GM18868 (cell line): ENCODE data around the gene PHF3.
A peak's percentile ranks its signal among the peaks of the same experiment; 100 is the strongest.

Experiments
- ATAC-seq: cut with Tn5 transposase; IDR thresholded peaks from one replicate; pipeline ENCODE4 v1.9.1; 2021; ENCODE audit warnings: mild to moderate bottlenecking, moderate library complexity; ENCODE audit not compliant: unreplicated experiment

The PHF3 gene

DNA sequence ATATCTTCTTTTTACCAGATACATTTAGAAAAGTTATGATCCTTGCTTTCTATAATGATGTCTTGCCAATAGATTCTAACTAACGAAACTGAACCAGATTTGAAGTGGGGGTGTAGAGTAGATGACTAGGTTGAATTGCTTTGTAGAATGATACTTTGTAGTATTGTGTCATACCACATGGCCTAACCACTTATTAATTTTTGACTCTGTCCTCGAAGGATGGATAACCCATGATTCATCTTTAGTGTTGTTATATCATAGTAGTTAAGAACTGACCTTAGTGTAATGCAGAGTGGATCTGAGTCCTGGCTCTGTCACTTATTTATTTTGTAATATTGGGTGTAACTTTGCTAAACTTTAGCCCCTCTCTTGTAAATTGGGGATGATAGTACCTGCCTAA is 4.5 kb downstream of the PHF3 start:
- ATAC-seq = no peak

DNA sequence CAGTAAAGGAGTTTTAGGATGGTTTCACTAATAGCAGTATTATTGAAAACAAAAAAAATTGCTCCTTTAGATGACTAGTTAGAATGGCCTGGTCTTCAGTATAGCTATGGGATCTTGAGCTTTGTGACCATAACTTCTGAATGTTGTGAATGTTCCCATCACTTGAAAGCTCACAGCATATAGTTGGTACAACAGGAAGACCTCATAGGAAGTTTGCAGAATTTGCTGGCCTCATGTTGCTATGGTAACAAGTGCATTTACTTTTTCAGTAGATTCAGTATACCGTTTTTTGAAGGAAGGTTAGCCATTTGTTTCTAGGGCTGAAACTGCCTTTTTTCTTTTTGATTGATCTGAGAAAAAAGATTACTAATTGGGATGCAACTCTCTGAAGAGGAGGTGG is 8.3 kb downstream of the PHF3 start:
- ATAC-seq = peak; percentile 54

DNA sequence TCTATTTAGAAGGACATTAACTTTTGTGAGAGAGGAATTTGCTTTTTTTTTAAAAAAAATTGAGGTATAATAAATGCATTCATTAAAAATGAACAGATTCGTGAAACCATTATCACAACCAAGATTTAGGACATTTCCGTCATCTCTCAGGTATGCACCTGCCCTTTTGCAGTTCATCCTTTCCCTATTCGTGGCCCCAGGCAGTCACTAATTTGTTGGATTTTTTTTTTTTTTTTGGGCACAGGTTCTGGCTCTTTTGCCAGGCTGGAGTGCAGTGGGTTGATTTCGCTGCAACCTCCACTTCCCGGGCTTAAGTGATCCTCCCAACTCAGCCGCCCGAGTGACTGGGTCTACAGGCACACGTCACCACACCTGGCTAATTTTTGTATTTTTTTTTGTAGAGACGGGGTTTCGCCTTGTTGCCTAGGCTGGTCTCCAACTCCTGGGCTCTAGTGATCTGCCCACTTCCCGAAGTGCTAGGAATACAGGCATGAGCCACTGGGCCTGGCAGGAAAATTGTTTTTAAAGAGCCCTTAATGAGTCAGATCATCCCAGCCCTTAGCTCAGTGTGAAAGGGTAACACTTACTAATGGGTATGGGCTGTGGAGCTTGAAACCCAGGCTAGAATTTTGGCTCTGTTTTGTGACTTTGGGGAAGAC is 9.2 kb downstream of the PHF3 start:
- ATAC-seq = no peak

DNA sequence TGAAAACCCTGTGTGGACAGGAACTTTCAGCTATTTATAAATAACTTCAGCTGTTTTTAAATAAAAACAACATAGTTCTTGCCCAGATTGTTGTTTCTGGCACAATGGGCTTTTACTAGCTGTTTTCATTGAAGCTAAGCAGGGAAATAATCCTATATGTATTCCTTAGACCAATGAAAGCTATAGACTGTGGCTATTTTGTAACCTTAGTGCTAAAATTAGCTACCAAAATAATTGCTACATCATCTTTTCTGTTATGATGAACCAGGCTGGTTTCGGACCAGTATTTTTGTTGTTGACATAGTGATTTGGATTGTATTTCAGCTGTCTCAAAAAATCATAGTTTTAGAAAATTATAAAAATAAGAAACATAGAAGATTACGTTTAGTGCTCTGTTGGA is 13.7 kb downstream of the PHF3 start:
- no peak for ATAC-seq

DNA sequence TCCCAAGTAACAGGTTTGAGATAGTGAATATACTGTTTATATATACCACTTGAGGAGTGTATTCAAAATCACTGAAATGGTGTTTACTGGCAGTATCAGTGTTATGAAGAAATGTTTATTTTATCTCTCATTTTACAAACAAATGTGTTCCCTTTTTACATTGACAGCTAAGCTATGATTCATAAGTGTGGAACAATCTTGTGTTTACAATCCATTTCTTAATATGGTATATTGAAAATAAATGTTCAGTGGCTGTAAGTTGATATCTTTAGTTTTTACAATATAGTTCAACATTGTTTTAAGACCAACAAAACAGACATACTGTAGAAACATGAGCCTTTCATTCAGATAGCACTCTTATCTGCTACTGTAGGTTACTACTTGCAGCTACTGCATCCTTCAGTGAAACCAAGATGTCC is 14.3 kb downstream of the PHF3 start:
- ATAC-seq = no peak

DNA sequence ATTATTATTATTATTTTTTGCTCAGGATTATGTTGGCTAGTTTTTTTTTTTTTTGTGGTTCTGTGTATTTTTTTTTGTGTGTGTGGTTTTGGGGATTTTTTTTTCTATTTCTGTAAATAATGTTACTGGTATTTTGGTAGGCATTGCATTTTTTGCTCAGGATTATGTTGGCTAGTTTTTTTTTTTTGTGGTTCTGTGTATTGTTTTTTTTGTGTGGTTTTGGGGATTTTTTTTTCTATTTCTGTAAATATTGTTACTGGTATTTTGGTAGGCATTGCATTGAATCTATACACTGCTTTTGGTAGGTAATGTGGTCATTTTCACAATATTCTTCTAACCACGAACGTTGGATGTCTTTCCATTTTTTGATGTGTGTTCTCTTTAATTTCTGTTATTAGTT is 17.4 kb downstream of the PHF3 start:
- ATAC-seq = no peak

GRCh38 chr6:63660757-63661156 is 25.2 kb downstream of the PHF3 start:
- no peak for ATAC-seq

DNA sequence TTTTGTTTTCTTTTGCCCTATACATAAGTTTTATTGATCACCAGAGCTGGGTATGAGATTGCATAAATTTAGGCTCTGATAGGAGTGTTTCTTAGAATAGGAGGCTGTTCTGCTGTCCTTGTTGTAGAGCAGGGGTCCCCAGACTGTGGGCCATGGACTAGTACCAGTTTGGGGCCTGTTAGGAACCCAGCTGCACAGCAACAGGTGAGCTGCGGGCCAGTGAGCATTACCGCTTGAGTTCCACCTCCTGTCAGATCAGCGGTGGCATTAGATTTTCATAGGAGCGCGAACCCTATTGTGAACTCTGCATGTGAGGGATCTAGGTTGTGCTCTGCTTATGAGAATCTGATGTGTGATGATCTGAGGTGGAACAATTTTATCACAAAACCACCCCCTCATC is 26.2 kb downstream of the PHF3 start:
- no peak for ATAC-seq

DNA sequence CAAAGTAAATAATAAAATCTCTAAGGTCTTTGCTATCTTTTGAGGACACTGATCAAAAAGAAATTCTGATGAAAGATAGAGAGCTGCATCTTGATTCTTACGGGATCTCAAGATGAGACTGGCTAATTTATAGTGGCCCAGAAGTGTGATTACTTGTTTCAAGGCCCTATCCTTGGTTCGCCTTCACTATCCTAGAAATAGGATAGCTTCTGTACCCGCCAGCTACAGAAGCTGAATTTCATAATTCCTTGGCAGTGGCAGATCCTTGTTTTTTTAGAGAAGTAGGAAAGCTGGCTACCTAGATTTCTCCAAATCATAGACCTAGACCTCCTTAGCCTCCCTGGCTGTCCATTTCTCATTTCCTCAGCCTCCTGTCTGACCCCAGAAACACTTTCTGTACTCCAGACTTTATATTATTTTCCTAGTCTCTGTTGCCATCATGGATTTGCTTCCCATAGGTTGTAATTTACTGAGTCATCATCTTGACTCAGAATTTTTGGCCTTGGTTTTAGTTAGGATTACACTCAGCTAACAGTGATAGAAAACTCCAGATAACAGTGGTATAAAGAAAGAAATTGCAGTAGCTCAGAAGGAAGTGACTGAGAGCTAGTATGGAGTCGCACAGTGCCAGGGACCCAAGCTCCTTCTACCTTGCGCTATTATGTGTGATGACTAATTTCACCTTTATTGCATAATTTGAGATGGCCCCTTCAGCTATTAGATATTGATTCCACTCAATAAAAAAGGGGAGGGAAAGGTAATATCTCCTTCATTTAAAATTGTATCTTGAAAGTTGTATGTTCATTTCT is 27.7 kb downstream of the PHF3 start:
- ATAC-seq = no peak

DNA sequence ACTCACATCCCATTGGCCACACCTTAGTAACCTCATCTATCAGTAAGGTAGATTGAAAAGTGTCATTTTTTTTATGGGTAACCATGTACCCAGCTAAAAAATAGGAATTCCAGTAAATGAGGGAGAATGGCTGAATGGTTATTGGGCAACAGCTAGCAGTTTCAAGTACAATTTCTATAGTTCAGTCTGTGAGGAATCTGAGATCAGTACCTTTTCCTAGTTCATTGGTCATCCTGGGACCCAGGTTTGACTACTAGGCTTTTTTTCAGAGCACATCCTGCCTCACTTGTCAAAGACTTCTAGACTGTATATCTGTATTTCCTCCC is 28.3 kb downstream of the PHF3 start:
- no peak for ATAC-seq

GRCh38 chr6:63671098-63671754 is 35.6 kb downstream of the PHF3 start:
- ATAC-seq = no peak

GRCh38 chr6:63672582-63673129 is 37.1 kb downstream of the PHF3 start:
- ATAC-seq = peak; percentile 49

- no peak for ATAC-seq
Observed at GRCh38 chr6:63673692-63674091, 38.1 kb downstream of the PHF3 start.

DNA sequence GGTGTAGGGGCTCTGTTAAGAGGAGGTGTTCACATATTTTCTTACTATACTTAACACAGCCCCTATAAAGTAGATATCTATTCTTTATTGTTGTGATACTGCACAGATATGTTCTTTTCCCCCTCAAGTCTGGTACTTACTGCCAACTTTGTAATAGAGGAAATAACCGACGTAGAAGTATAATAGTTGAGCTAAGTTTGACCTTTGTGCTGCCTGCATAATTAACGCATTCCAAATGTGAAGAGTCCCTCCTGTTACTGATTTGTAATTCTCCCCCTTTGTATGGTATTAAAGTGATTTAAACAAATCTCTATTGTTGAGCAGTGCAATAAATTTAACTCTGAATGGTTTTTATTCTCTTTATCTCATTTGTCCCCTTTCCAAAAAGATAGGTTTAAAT is 39.0 kb downstream of the PHF3 start:
- no peak for ATAC-seq

- no peak for ATAC-seq
Observed at GRCh38 chr6:63675138-63675537, 39.5 kb downstream of the PHF3 start.

- ATAC-seq = no peak
Observed at GRCh38 chr6:63676412-63677114, 41.0 kb downstream of the PHF3 start.

GRCh38 chr6:63677282-63677681 is 41.7 kb downstream of the PHF3 start:
- no peak for ATAC-seq

- peak; percentile 27 for ATAC-seq
Observed at GRCh38 chr6:63683071-63683603, 47.5 kb downstream of the PHF3 start.

DNA sequence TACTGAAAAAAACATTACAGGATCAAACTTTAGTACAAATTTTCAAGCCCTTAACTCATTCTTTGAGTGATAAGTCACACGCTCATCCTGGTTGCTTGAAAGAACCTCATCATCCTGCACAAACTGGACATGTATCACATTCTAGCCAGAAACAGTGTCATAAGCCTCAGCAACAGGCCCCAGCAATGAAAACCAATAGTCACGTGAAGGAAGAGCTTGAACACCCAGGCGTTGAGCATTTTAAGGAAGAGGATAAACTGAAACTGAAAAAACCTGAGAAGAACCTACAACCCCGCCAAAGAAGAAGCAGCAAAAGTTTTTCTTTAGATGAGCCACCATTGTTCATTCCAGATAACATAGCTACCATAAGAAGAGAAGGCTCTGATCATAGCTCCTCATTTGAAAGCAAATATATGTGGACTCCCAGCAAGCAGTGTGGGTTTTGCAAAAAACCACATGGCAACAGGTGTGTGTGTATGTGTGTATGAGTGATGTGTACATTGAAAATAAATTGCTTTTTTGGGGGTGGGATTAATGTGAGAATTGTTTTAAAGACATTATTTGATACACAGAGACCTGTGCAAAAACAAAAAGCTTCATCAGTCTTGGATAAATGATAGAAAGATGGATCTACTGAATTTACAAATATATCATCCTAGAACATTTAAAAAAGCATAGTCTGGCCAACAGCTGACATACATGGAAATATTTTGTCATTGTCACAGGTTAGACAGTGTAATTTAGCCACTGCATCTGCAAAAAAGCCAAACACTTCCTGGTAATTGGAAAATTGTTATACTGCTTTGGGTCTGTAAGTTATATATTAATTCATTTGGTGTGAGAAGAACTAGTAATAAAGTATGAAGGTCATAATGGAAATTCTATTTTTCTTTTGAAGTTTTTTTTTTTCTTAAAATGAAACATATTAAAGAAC is 50.1 kb downstream of the PHF3 start:
- ATAC-seq = peak; percentile 90

- no peak for ATAC-seq
Observed at GRCh38 chr6:63689421-63689820, 53.8 kb downstream of the PHF3 start.
